GM19395 (cell line): ENCODE data around the gene HLCS.
"Not testable (repeated sequence)": the region's sequence is repeated elsewhere in the genome, so short reads cannot be mapped to it uniquely, and the experiment has no call there.

Experiments used
- ATAC-seq: cut with Tn5 transposase; IDR thresholded peaks from one replicate; pipeline ENCODE4 v1.9.1; 2021; ENCODE audit warnings: mild to moderate bottlenecking, moderate library complexity; ENCODE audit not compliant: unreplicated experiment

Gene HLCS

GRCh38 chr21:36817732-36818450 is 148.6 kb downstream of the HLCS start:
- no peak for ATAC-seq

DNA sequence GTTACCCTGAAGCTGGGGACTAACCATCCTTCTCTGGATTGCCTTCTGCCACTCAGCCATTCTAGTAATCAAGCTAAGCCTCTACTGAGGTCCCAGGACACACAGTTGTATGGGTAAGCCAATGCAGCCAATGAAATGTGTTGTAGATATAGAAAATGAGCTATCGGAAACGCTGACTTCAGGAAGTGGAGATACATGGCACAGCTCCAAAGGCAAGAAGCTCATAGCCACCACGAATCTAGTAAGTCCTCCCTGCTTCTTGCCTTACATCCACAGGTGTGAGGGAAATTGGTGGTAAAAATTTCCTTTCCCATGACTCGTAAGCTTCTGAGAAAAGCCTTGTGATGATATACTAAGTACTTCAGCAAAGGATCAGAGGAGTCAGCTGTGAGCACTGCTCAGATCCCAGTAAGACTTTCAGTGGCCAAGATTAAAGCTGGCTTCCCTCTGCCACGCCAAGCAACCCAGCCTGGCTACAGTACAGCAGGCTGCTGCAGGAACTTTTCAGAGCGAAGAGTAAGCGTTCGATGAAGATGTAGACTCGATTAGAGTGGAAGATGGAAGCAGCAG is 149.8 kb downstream of the HLCS start:
- ATAC-seq, result no peak

- ATAC-seq, result not testable (repeated sequence)
Observed at GRCh38 chr21:36816026-36816425, 150.4 kb downstream of the HLCS start.

- ATAC-seq, result no peak
Observed at GRCh38 chr21:36815284-36815683, 151.2 kb downstream of the HLCS start.

GRCh38 chr21:36813052-36813451 is 153.4 kb downstream of the HLCS start:
- ATAC-seq, result no peak

GRCh38 chr21:36811762-36812161 is 154.7 kb downstream of the HLCS start:
- ATAC-seq, result no peak

- no peak for ATAC-seq
Observed at GRCh38 chr21:36810443-36810842, 156.0 kb downstream of the HLCS start.

GRCh38 chr21:36807422-36807928 is 159.0 kb downstream of the HLCS start:
- ATAC-seq, result no peak

DNA sequence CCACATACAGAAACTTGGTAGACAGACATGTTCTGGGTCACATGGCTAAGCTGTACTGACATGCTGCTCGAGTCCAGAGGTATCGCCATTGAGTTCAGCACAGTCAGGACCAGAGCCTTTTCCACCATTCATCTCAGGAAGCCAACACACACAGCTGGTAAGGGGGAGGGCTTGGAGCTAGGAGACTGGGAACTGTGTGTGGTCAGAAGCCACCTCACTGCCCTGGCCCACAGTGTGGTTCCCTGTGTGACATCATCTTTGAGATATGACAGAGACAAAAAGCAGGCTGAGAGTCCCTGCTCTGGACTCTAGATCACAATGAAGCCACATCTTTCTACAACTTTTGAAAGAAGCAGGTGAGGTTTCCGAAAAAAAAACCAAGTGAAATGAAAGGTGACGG is 160.4 kb downstream of the HLCS start:
- no peak for ATAC-seq

DNA sequence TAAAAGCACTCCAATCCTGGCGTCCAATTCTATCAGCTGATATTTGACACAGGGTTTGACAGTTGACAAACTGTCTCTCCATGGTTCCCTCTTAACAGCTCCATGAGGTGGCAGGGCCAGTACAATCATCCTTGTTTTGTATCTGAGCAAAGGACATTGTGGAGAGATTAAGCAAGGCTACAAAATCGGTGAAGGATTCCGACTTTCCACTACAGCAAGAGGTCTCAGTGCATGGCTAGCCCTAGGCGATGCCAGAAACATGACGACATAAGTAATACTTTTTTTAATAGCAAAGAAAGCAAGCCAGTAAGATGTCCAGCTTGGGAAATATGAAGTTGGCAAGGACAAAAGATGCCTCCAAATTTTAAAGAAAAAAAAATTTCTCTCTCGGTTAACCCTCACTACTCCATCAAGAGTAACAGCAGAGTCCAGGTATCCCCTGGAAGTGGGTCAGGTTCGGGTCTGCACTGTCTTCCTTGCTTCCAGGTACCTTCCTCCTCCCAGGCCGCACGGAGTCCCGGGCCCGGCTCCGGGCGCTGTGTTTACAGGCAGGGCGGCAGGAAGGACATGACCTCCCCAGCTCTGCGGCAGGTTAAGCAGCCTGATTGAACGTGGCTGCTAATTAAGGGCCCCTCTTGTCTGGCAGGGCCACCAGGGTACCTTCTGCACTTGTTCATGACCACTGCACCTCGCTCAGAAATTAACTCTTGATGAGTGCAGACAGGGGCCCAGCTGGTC is 161.4 kb downstream of the HLCS start:
- ATAC-seq, result no peak

DNA sequence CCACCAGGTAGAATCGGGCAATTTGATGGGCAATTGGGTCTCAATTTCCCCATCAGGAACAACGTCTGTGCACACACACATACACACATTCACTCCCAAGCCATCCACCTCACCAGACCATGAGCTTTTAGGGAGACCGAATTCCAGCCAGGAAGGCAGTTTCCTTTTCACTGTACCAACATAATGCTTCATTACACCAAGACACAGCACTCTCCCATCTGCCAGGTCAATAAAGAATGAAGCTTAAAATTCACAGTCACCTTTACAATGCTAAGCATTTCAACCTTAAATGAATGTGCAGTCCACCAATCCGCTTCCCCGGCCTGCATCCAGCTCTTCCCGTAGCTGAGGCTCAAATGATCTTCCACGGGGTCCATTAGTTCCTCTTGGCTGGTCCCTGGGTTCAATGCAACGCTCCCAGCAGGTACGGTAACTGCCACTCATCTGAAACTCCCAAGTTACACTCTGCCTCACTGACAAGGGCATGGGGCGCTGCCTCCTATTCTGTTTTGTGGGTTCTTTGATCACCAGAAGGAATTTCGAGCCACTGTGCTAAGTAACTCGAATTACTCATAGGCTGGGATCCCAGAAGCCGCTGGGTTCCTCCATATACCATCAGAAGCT is 162.5 kb downstream of the HLCS start:
- ATAC-seq, result no peak

DNA sequence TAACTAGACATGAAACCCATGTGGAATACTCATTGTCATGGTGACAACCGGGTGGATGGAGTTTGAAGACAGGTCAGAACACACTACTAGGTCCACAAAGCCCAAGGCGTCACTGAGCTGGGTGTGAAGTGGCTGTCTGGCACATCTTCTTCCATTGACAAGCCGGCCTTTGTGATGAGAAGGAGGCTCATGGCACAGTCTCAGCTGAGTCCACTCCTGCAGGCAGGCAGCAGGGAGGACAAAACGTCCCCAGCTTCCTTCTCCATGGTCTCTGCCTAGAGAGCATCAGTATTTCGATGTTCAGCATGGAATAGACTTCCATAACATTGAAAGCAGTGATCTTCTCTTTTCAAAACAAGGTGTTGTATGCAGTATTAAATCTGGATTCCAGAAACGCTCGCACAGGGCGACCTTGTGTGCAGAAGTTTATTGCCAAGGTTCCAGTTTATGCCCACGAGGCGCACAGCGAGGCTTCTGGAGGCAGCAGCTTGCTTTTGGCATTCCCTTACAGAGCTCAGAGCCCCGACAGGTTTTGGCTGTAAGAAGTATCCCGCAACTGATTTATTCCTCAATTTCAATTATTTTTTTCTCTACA is 163.3 kb downstream of the HLCS start:
- ATAC-seq, result no peak

- ATAC-seq, result no peak
Observed at GRCh38 chr21:36800734-36801133, 165.7 kb downstream of the HLCS start.

DNA sequence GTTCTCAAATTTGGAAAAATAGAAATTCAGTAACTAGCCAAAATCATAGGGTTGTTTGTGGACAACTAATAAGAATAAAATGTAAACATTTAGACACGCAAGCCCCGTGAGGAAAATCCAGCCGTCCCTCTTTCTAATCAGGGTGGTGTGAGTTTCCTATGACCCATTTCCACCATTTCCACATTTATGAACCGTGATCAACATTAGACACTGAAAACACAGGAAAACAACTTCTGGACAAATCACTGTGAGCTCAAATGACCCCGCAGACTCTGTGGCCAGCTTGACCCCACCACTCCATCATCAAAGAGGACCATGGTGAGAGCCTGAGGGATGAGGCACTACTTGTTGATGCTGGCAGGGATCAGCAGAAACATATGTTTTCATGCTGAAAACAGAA is 166.6 kb downstream of the HLCS start:
- ATAC-seq, result no peak

DNA sequence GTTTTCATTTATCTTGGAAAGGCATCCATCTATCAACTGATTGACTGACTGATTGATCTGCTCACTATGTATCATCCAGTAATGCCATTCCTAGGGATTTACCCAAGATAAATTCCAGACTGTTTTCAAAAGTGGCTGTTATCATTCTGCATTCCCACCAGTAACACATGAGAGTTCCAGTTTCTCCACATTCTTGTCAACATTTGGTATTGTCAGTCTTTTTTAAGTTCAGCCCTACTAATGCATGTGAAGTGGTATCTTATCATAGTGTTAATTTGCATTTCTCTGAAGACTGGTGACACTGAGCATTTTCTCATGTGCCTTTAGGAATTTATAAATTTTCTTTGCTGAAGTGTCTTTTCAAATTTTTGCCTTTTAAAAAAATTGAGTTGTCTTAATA is 168.0 kb downstream of the HLCS start:
- ATAC-seq, result no peak

DNA sequence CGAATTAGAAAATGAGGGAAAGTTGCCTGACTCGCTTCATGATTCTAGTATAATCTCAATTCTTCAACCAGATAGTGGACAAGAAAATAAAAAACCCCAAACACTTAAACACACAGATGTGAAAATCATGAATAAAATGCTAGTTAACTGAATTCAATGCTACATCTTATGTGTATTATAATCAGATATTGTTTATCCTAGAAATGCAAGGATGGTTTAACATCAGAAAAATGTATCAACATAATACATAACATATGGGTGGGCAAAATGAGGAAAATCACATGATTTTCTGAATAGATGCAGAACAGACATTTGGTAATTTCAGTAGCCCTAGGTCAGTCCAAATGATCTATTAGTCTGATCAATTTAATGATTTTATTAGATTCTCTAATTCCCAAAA is 170.4 kb downstream of the HLCS start:
- ATAC-seq, result no peak

DNA sequence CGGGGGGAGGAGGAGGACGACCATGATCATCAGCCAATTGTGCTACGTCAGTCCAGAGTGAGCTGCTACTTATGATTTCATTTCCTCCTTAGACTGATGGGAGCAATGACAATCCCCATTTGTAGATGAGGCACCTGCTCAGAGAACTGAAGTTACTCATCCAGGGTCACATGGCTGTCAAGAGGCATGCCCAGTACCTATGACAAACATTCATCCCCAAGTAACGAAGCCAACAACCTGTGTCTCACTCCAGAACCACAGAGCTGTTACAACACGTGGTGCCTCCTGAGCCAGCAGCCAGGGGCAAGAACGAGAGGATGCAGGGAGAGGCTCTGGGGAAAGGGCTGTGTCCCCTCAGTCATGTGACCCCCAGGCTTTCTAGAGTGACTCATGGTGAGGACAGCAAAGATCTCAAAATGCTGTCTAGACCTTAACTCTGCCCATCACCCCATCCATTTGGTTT is 173.9 kb downstream of the HLCS start:
- no peak for ATAC-seq

GRCh38 chr21:36791695-36792470 is 174.6 kb downstream of the HLCS start:
- no peak for ATAC-seq

GRCh38 chr21:36791180-36791579 is 175.3 kb downstream of the HLCS start:
- no peak for ATAC-seq

DNA sequence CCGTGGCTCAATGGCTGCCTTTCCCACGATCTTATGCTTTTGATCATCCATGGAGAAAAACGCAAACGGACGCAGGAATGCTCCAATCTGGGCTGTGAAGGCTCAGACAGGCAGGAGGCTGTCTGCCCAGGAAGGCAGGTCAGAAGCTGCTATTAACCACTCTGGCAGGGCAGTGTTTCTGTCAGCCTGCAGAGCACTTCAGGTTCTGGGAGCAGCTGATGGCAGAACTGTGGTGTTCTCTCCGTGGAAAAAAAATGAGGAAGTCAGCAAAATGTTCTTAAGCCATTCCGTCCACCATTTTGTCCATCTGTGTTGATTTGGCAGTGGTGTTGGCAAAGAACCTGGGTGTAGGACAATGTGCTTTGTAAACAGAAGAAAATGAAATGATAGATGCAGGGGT is 175.9 kb downstream of the HLCS start:
- no peak for ATAC-seq
